Measurements from ENCODE around the gene HLA-DMA. TPM values are rescaled to one million over a fixed set of nuclear protein-coding genes. Genes with fewer than 3 reads are reported as not detected.

Gene HLA-DMA
- total and polyA plus RNA-seq, 9 of the 15 experiments (the other 6 are each of a cell fraction or from before 2014, with no cell fraction given), result 0.13 to 0.83 (median 0.51) TPM

- no peak for TF ChIP-seq TFAM (CRISPR knock-in tag; conservative IDR thresholded peaks at IDR 0.05)
- TF ChIP-seq ZBED1 (IDR thresholded peaks at IDR 0.05), result no peak; the same call in 1 of the 2 replicates
- TF ChIP-seq ZNF41 (CRISPR knock-in tag; conservative IDR thresholded peaks at IDR 0.05), result no peak
- TF ChIP-seq SP2 (IDR thresholded peaks at IDR 0.05; ENCODE audit: extremely low read depth, low read depth, low read length, poor library complexity, severe bottlenecking), result no peak
- TF ChIP-seq NR1H2 (CRISPR knock-in tag; IDR thresholded peaks at IDR 0.05), result no peak
- no peak for TF ChIP-seq THRB (CRISPR knock-in tag; conservative IDR thresholded peaks at IDR 0.05)
- TF ChIP-seq NR4A1 (CRISPR knock-in tag; IDR thresholded peaks at IDR 0.05), result no peak
- TF ChIP-seq NR4A1 (tag; IDR thresholded peaks at IDR 0.05), result no peak
- TF ChIP-seq, protein P1, sequence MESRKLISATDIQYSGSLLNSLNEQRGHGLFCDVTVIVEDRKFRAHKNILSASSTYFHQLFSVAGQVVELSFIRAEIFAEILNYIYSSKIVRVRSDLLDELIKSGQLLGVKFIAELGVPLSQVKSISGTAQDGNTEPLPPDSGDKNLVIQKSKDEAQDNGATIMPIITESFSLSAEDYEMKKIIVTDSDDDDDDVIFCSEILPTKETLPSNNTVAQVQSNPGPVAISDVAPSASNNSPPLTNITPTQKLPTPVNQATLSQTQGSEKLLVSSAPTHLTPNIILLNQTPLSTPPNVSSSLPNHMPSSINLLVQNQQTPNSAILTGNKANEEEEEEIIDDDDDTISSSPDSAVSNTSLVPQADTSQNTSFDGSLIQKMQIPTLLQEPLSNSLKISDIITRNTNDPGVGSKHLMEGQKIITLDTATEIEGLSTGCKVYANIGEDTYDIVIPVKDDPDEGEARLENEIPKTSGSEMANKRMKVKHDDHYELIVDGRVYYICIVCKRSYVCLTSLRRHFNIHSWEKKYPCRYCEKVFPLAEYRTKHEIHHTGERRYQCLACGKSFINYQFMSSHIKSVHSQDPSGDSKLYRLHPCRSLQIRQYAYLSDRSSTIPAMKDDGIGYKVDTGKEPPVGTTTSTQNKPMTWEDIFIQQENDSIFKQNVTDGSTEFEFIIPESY (CRISPR knock-in tag; IDR thresholded peaks at IDR 0.05), result peak; percentile 98
- TF ChIP-seq, protein P2, sequence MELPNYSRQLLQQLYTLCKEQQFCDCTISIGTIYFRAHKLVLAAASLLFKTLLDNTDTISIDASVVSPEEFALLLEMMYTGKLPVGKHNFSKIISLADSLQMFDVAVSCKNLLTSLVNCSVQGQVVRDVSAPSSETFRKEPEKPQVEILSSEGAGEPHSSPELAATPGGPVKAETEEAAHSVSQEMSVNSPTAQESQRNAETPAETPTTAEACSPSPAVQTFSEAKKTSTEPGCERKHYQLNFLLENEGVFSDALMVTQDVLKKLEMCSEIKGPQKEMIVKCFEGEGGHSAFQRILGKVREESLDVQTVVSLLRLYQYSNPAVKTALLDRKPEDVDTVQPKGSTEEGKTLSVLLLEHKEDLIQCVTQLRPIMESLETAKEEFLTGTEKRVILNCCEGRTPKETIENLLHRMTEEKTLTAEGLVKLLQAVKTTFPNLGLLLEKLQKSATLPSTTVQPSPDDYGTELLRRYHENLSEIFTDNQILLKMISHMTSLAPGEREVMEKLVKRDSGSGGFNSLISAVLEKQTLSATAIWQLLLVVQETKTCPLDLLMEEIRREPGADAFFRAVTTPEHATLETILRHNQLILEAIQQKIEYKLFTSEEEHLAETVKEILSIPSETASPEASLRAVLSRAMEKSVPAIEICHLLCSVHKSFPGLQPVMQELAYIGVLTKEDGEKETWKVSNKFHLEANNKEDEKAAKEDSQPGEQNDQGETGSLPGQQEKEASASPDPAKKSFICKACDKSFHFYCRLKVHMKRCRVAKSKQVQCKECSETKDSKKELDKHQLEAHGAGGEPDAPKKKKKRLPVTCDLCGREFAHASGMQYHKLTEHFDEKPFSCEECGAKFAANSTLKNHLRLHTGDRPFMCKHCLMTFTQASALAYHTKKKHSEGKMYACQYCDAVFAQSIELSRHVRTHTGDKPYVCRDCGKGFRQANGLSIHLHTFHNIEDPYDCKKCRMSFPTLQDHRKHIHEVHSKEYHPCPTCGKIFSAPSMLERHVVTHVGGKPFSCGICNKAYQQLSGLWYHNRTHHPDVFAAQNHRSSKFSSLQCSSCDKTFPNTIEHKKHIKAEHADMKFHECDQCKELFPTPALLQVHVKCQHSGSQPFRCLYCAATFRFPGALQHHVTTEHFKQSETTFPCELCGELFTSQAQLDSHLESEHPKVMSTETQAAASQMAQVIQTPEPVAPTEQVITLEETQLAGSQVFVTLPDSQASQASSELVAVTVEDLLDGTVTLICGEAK (IDR thresholded peaks at IDR 0.05), result no peak
- TF ChIP-seq, protein P2 (CRISPR knock-in tag; IDR thresholded peaks at IDR 0.05), result 0 out of 2 replicates have a peak, but pooled peaks have one; percentile 8
- TF ChIP-seq PKNOX1 (IDR thresholded peaks at IDR 0.05), result no peak
- TF ChIP-seq ZNF717 (CRISPR knock-in tag; IDR thresholded peaks at IDR 0.05), result no peak
- no peak for TF ChIP-seq MECOM (CRISPR knock-in tag; IDR thresholded peaks at IDR 0.05)
- no peak for TF ChIP-seq SMAD2 (IDR thresholded peaks at IDR 0.05; ENCODE audit: low read depth, low read length)
- TF ChIP-seq ZEB2 (IDR thresholded peaks at IDR 0.05), result no peak
Measured at GRCh38 chr6:32980488-32981038, 27.7 kb upstream of the HLA-DMA start (continued).

All from K562 (cell line).